Measurements from ENCODE around the gene PIGN.
"Not testable (repeated sequence)": the region's sequence is repeated elsewhere in the genome, so short reads cannot be mapped to it uniquely, and the experiment has no call there.

Gene PIGN

DNA sequence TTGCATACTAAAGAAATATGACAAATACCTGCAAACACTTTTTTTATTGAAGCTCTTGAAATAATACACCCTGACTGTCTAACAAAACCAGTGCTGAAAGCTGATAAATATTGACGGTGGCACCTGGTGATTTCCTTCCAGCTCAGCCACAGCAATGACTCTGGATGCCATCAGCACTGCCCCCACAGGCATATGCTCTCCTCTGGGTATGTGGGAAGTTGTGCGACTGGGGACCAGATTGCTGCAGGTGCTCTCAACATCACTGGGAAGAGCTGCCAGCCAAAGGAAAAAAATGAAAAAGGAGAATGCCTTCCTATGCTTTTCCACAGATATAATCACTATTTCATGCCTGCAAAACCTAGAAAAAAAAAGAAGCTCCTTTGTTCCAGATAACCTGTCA, 141.5 kb downstream of the PIGN start:
- no peak for DNase-seq

- no peak for DNase-seq
Measured at GRCh38 chr18:62044490-62045000, 142.3 kb downstream of the PIGN start.

- no peak for DNase-seq
Measured at GRCh38 chr18:62037989-62038778, 148.7 kb downstream of the PIGN start.

DNA sequence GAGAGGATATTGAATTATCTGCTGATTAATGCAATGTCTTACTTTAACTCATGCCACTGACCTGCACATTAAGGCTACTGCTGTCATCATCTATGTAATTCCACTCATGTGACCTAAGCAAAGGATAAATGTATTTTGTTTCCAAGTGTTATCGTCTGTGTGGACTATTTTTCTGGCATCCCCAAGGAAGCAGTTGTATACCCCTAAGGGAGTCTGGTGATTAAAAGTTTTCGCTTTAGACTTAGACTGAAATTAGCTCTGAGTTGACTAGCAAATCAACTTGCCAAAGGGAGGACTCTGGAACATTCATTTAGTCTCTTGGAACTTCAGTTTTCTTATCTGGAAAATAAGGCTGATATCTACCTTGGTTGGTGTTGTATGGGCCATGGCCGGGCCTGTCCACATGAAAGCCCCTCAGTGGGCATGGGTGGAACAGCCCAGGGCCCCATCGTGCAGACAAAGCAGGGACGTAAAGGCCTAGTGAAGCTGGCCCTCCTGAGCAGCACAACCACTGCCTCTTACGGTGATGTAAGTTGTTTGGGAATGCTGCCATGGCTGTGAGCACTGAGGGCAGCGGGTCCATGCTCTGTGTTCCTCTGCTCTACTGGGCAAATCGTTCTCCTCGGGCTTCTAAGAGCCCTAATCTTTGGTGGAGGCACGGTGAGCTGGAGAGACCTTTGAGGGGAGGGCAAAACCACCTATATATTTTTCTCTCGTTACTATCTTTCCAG, 149.7 kb downstream of the PIGN start:
- DNase-seq: no peak

DNA sequence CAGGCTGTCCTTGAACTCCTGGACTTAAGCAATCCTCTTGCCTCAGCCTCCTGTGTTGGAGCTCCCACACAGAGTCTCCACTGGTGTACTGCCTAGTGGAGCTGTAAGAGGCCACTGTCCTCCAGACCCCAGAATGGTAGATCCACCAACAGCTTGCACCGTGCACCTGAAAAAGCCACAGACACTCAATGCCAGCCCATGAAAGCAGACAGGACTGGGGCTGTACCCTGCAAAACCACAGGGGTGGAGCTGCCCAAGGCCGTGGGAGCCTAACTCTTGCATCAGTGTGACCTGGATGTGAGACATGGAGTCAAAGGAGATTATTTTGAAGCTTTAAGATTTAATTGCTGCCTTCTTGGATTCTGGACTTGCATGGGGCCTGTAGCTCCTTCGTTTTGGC, 152.6 kb downstream of the PIGN start:
- not testable (repeated sequence) for DNase-seq

DNA sequence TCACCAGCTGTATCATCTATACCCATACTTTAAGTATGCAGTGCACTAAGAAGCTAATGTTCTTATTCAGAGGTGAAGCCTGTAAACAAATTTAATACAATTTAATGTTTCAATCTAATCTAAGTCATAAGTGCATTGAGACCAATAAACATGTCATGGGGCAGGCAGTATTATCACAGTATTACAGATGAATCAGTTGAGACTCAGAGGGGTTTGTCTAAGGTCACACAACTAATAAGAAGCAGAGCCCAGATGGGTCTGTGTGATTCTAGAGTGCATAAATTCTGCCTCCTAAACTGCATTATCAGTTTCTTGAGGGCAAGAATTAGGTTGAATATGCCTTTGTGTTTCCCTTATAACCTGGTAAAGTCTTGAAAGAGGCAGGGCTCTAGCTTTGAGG, 153.1 kb downstream of the PIGN start:
- DNase-seq: no peak

GRCh38 chr18:62033207-62033606, 153.6 kb downstream of the PIGN start:
- DNase-seq: no peak

DNA sequence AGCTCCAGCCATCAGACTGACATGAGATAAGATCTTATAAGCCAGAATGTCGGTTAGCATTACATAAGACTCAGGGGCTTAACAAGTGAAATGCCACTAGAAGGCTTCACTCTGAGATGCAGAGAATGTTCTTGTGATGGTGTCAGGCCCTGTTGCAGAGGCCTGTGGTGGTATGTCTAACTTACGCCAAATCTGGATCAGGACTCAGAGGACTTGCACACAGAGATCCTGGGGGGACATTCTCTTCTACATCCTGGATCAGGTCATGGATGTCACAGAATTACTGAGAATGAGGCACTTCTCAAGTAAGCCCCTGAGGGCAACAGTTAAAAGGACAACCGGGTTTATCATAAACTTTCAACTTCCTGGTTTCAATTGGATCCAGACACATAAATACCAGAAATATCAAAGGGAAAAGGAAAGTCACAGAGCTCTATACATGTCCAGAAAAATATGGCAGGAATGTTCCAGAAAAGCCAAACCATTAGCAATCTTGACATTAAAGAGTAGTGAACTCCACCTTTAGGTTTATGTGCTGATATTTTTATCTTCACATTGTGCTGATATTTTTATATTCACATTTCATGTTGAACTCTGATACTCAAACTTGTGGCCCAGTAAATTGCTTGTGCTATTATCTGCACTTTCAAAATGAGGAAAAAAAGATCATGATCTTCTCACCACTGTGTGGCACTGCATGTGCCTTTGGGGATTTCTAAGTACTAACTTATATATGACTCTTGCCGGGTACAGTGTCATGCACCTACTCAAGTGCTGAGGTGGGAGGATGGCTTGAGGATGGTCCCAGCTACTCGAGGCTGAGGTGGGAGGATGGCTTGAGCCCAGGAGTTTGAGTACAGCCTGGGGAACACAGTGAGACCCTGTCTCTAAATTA, 156.5 kb downstream of the PIGN start:
- DNase-seq: no peak

- no peak for DNase-seq
Measured at GRCh38 chr18:62028715-62029114, 158.1 kb downstream of the PIGN start.

DNA sequence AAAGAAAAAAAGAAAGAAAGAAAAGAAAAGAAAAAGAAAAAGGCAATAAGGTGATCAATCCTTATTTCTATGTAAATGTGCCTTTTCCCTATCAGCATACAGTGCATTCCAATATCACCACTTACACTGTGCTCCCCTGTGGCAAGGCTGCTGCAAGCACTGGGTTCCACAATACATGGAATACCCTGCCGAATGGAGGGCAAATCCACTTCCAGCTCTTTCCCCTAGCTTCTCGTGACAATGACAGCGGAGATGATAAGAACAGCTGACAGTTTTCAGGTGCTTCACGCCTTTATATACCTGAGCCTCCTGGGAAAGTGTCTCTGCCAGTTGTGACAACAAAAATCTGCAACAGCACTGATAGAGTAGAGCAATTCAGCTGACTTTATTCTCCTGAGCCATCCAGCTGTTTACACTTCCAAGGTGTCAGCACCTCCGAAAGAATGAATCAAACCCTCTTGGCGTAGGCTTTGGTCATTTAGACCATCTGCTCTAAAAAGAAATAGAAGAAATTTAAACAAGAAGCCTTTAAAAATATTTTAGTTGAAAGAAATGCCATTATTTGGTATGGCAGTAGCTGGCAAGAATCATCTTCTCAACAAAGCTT, 158.8 kb downstream of the PIGN start:
- no peak for DNase-seq

GRCh38 chr18:62026586-62026985, 160.3 kb downstream of the PIGN start:
- DNase-seq: no peak

DNA sequence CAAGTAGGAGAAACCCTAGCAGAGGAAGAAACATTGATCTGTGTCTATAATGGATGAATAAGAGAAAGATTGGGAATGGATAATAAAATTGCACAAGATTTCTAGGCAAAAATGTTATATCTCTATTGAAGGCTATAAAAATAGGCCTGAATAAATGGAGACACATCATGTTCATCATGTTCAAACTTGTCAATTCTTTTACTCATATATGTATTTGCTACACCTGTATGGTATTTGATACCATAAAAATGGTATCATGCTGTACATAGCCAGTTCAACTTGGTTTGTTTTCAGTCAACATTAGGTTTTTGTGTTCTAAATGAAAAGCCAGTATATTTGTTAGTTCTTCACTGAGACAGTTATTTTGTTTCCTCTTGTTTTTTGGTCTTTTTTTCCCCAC, 161.9 kb downstream of the PIGN start:
- no peak for DNase-seq

- no peak for DNase-seq
Measured at GRCh38 chr18:62023536-62023935, 163.3 kb downstream of the PIGN start.

- no peak for DNase-seq
Measured at GRCh38 chr18:62018759-62019041, 168.2 kb downstream of the PIGN start.

GRCh38 chr18:62018034-62018758, 168.7 kb downstream of the PIGN start:
- no peak for DNase-seq

DNA sequence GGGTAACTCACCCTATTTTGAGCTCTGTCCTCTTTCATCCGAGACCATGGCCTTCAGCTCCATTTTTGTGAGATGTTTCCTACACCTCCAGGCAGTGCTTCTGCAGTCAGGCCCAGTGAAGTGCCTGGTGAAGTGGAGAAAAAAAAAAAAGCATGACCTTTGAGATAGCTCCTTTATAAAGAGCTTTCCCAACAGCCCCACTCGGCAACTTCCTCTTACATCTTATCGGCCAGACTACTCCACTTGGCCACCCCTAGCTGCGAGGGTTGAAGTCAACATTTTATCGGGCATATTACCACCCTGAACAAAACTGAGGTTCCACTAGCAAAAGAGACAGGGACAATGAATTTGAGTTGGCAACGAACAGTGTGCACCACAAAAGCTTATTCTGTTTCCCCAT, 169.2 kb downstream of the PIGN start:
- no peak for DNase-seq

- DNase-seq: no peak
Measured at GRCh38 chr18:62011416-62011815, 175.4 kb downstream of the PIGN start.

- no peak for DNase-seq
Measured at GRCh38 chr18:62009521-62009920, 177.3 kb downstream of the PIGN start.

DNA sequence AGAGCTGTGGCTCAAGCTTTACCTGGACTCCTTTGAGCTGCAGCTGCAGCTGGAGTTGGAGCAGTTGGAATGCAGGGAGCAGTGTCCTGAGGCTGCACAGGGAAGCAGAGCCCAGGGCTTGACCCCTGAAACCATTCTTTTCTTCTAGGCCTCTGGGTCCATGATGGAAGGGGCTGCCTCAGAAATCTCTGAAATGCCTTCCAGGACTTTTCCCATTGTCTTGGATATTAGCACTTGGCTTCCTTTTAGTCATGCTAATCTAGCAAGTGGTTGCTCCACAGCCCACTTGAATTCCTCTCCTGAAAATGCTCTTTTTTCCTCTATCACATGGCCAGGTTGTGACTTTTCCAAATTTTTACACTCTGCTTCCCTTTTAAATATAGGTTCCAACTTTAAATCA, 185.5 kb downstream of the PIGN start:
- DNase-seq: no peak

GRCh38 chr18:61998957-61999356, 187.9 kb downstream of the PIGN start:
- no peak for DNase-seq

GRCh38 chr18:61998335-61998734, 188.5 kb downstream of the PIGN start:
- DNase-seq: no peak

DNA sequence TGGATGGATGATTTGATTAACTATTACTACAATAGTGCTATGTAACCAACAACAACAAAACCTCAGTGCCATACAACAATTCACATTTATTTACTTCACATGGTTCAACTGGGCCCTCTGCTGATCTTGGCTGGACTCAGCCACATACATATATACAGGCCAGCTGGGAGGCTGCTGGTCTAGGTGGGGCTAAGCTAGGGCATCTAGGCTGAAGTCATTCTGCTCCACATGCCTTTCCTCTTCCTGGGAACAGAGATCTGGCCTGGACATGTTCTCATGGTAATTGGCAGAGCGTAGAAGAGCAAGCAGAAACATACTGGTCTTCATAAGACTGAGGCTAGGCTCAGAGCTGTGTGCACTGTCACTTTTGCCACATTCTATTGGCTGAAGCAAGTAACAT, 191.2 kb downstream of the PIGN start:
- DNase-seq: no peak
